OCI-LY1 (cell line): ENCODE results near the gene TRPM1.

ENCODE experiments used
- H2AFZ ChIP-seq: fragments of 200-600 bp; sonication (generic), shearing (Covaris generic); 2 replicates; pipeline ENCODE4 v1.6.0; 2014; ENCODE audit warnings: antibody characterized with exemption, mild to moderate bottlenecking, low read length
- H3F3A ChIP-seq: fragments of 200-600 bp; sonication (generic), shearing (Covaris generic); 2 replicates; pipeline ENCODE4 v1.6.0; 2014; ENCODE audit warnings: mild to moderate bottlenecking, antibody characterized with exemption, low read length, moderate library complexity; ENCODE audit not compliant: insufficient read depth
- H3K27ac ChIP-seq: fragments of 200-600 bp; sonication (generic); 2 replicates; pipeline ENCODE4 v1.5.1; 2014; ENCODE audit warnings: low read length, mixed run types, mild to moderate bottlenecking, low read depth; ENCODE audit not compliant: poor library complexity, severe bottlenecking
- H3K27me3 ChIP-seq: fragments of 200-600 bp; sonication (generic); 2 replicates; pipeline ENCODE4 v1.6.0; 2014; ENCODE audit warnings: antibody characterized with exemption, mild to moderate bottlenecking, low read length, moderate library complexity; ENCODE audit not compliant: insufficient read depth
- H3K36me3 ChIP-seq: fragments of 200-600 bp; sonication (generic); 2 replicates; pipeline ENCODE4 v1.6.1; 2014; ENCODE audit warnings: mild to moderate bottlenecking, antibody characterized with exemption, low read length, moderate library complexity, mixed read lengths; ENCODE audit not compliant: insufficient read depth
- H3K4me1 ChIP-seq: fragments of 200-600 bp; sonication (generic); 2 replicates; pipeline ENCODE4 v1.5.1; 2014; ENCODE audit warnings: mild to moderate bottlenecking, low read length, moderate library complexity; ENCODE audit not compliant: insufficient read depth, severe bottlenecking
- H3K4me2 ChIP-seq: fragments of 200-600 bp; sonication (generic), shearing (Covaris generic); 2 replicates; pipeline ENCODE4 v1.6.1; 2014; ENCODE audit warnings: low read length
- H3K4me3 ChIP-seq: fragments of 200-600 bp; sonication (generic); 2 replicates; pipeline ENCODE4 v1.5.1; 2014; ENCODE audit warnings: low read length, low read depth, mild to moderate bottlenecking, mixed read lengths; ENCODE audit not compliant: poor library complexity, severe bottlenecking
- H3K79me2 ChIP-seq: fragments of 200-600 bp; shearing (Covaris generic); 2 replicates; pipeline ENCODE4 v1.6.1; 2016; ENCODE audit warnings: mixed run types, low read length, mixed read lengths; ENCODE audit not compliant: insufficient read depth
- H3K9ac ChIP-seq: fragments of 200-600 bp; sonication (generic), shearing (Covaris generic); 2 replicates; pipeline ENCODE4 v1.6.1; 2014; ENCODE audit warnings: mild to moderate bottlenecking, low read length, mixed read lengths
- H3K9me2 ChIP-seq: fragments of 200-600 bp; sonication (generic), shearing (Covaris generic); 2 replicates; pipeline ENCODE4 v1.6.1; 2014; ENCODE audit warnings: low read depth, mild to moderate bottlenecking, low read length, mixed read lengths
- H3K9me3 ChIP-seq: fragments of 200-600 bp; shearing (Covaris generic); 2 replicates; pipeline ENCODE4 v1.6.1; 2014; ENCODE audit warnings: low read length, mixed read lengths
- H4K20me1 ChIP-seq: fragments of 200-600 bp; sonication (generic), shearing (Covaris generic); 2 replicates; pipeline ENCODE4 v1.6.0; 2016; ENCODE audit warnings: mild to moderate bottlenecking, low read length; ENCODE audit not compliant: insufficient read depth
- EZH2 ChIP-seq: fragments of 200-600 bp; sonication (generic), shearing (Covaris generic); IDR thresholded peaks from 2 replicates; pipeline ENCODE4 v1.8.0; 2017; ENCODE audit warnings: borderline replicate concordance, mixed run types, mild to moderate bottlenecking, antibody characterized with exemption, low read length, moderate library complexity, mixed read lengths
- TF ChIP-seq, protein P1 (sequence below): fragments of 200-600 bp; sonication (generic), shearing (Covaris generic); IDR thresholded peaks from 2 replicates; pipeline ENCODE4 v1.5.1; 2017; ENCODE audit warnings: mild to moderate bottlenecking, antibody characterized with exemption, low read length, moderate library complexity, mixed read lengths

TRPM1 gene

GRCh38 chr15:30962079-30962478 is 139.4 kb downstream of the TRPM1 start:
- no peak for TF ChIP-seq EZH2
- TF ChIP-seq, protein P1, sequence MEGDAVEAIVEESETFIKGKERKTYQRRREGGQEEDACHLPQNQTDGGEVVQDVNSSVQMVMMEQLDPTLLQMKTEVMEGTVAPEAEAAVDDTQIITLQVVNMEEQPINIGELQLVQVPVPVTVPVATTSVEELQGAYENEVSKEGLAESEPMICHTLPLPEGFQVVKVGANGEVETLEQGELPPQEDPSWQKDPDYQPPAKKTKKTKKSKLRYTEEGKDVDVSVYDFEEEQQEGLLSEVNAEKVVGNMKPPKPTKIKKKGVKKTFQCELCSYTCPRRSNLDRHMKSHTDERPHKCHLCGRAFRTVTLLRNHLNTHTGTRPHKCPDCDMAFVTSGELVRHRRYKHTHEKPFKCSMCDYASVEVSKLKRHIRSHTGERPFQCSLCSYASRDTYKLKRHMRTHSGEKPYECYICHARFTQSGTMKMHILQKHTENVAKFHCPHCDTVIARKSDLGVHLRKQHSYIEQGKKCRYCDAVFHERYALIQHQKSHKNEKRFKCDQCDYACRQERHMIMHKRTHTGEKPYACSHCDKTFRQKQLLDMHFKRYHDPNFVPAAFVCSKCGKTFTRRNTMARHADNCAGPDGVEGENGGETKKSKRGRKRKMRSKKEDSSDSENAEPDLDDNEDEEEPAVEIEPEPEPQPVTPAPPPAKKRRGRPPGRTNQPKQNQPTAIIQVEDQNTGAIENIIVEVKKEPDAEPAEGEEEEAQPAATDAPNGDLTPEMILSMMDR, result no peak
- no peaks in the 10 kb centered on the region for H3K9me3 ChIP-seq

GRCh38 chr15:30958219-30958618 is 143.3 kb downstream of the TRPM1 start:
- Histone ChIP-seq H4K20me1 (no peaks in the 10 kb centered on the region), H3K9me2 (no peaks in the 10 kb centered on the region), H3K4me3 (no peak overlapping the region), H2AFZ (no peak overlapping the region), H3K79me2 (no peaks in the 10 kb centered on the region), H3K4me2 (no peak overlapping the region), H3K36me3 (peaks cover 65% of the 10 kb centered on the region), H3F3A (no peaks in the 10 kb centered on the region), H3K27ac (no peak overlapping the region), H3K27me3 (no peaks in the 10 kb centered on the region), H3K9me3 (no peaks in the 10 kb centered on the region), H3K9ac (no peak overlapping the region), H3K4me1 (peaks cover 7% of the 10 kb centered on the region)
- TF ChIP-seq, protein P1, result no peak
- TF ChIP-seq EZH2, result no peak

More at GRCh38 chr15:30962079-30962478, 139.4 kb downstream of the TRPM1 start:
- Histone ChIP-seq H3K79me2 (no peaks in the 10 kb centered on the region), H3K27me3 (no peaks in the 10 kb centered on the region), H3K27ac (no peak overlapping the region), H2AFZ (no peak overlapping the region), H3K4me1 (peaks cover 16% of the 10 kb centered on the region), H3K4me2 (no peak overlapping the region), H3K36me3 (peaks cover 55% of the 10 kb centered on the region), H3K9me2 (no peaks in the 10 kb centered on the region), H4K20me1 (no peaks in the 10 kb centered on the region), H3K4me3 (no peak overlapping the region), H3F3A (no peaks in the 10 kb centered on the region), H3K9ac (no peak overlapping the region)

DNA sequence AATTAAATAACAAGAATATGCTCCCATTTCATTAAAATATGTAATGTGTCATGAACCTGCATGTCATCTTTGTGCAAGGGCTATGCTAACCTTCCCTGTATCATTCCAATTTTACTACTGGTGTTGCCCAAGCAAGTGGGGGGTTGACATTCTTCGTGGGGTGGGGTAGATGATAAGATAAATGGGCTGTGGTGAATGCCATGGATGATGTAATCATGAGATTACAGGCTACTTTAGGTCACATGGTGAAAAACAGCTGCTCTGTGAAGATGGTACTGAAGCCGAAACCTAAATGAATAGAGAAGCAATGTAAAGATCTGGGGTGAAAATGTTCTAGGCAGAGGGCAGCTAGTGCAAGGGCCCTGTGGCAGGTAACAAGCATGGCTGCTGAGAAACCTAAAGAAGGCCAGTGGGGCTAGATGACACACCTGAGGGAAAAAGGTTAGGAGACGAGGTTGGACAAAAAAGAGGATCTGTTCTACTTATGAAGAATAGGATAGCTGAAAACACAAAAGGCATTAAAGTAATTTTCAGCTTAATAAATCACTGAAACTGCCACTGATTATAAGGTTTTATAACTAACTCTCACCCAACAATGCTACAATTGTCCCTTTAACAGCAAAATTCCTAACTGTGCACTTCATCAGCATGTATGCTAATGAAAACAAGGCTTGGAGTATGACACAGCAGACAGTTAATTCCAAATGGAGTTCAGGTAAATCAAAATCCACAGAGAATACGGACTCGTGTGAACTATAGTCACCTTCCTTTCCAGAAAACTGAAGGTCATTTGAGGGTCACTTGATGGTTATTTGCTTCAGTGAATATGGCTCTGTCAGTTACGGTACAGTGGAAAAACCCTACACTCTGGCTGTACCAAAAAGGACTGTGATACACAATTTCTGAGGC is 145.1 kb downstream of the TRPM1 start:
- H3K4me1 ChIP-seq, result no peaks in the 10 kb centered on the region
- H3K9me3 ChIP-seq, result no peaks in the 10 kb centered on the region
- H3K9ac ChIP-seq, result no peak overlapping the region
- no peak overlapping the region for H3K4me2 ChIP-seq
- peaks cover 83% of the 10 kb centered on the region for H3K36me3 ChIP-seq
- no peaks in the 10 kb centered on the region for H3F3A ChIP-seq
- H4K20me1 ChIP-seq, result no peaks in the 10 kb centered on the region
- no peaks in the 10 kb centered on the region for H3K79me2 ChIP-seq
- H3K9me2 ChIP-seq, result no peaks in the 10 kb centered on the region
- H3K27ac ChIP-seq, result no peak overlapping the region
- no peak overlapping the region for H2AFZ ChIP-seq
- no peak for TF ChIP-seq EZH2
- TF ChIP-seq, protein P1, result no peak
- H3K4me3 ChIP-seq, result no peak overlapping the region
- no peaks in the 10 kb centered on the region for H3K27me3 ChIP-seq
